ENCODE measurements around the gene CD55.
"Not testable (repeated sequence)": the region's sequence is repeated elsewhere in the genome, so short reads cannot be mapped to it uniquely, and the experiment has no call there.

CD55 gene

GRCh38 chr1:207317561-207317960 lies 3.9 kb upstream of the CD55 start:
- H3K9me3 ChIP-seq (ENCODE audit: low read depth, low read length): no peaks in the 10 kb centered on the region
- DNase-seq (ENCODE audit: low read depth, low spot score): no peak
- H3K9ac ChIP-seq (ENCODE audit: insufficient read length): no peak overlapping the region
- no peaks in the 10 kb centered on the region for H3K36me3 ChIP-seq (ENCODE audit: insufficient read depth, low read length)
- no peak overlapping the region for H3K27ac ChIP-seq
- H3K4me3 ChIP-seq: no peak overlapping the region
- no peak for TF ChIP-seq FOXP2 (optimal IDR thresholded peaks at IDR 0.05; ENCODE audit: control extremely low read depth, extremely low read length, insufficient read depth)

DNA sequence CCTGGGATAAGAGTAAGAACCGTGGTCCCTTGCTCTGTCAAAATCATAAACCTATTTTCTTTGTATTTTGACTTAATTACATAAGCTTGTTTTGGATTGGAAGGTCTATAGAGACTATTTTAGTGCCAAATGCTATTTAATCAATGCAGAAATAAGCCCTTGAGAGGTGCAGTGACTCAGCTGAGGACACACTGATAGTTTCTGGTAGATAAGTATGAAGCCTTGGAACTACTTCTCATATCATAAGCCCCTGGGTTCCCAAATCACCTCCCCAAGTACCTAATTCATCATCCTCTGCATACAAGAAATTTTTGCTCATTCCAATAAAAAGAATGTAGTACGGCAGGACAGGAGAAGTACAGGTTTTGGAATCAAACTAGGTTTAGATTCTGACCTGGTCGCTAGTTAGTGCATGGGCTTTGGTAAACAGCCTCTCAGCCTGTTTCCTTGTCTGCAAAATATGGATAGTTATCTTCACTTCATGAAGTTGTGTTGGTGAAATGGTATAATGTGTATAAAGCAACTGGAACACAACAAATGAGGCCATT lies 3.3 kb upstream of the CD55 start:
- DNase-seq (ENCODE audit: low read depth, low spot score): no peak
- Histone ChIP-seq H3K9ac (ENCODE audit: insufficient read length) (no peak overlapping the region), H3K27ac (no peak overlapping the region), H3K4me3 (no peak overlapping the region), H3K9me3 (ENCODE audit: low read depth, low read length) (no peaks in the 10 kb centered on the region), H3K36me3 (ENCODE audit: insufficient read depth, low read length) (no peaks in the 10 kb centered on the region)
- TF ChIP-seq EZH2 (IDR thresholded peaks at IDR 0.05): no peak
- TF ChIP-seq FOXP2 (optimal IDR thresholded peaks at IDR 0.05; ENCODE audit: control extremely low read depth, extremely low read length, insufficient read depth): no peak
- no peak for TF ChIP-seq POLR2AphosphoS5 (IDR thresholded peaks at IDR 0.05; ENCODE audit: borderline replicate concordance, low read depth, low read length)

GRCh38 chr1:207319199-207319598 lies 2.3 kb upstream of the CD55 start:
- Histone ChIP-seq H3K36me3 (ENCODE audit: insufficient read depth, low read length) (no peaks in the 10 kb centered on the region), H3K4me3 (no peak overlapping the region), H3K9ac (ENCODE audit: insufficient read length) (no peak overlapping the region), H3K27ac (no peak overlapping the region), H3K9me3 (ENCODE audit: low read depth, low read length) (no peaks in the 10 kb centered on the region)
- TF ChIP-seq FOXP2 (optimal IDR thresholded peaks at IDR 0.05; ENCODE audit: control extremely low read depth, extremely low read length, insufficient read depth) (no peak), POLR2AphosphoS5 (IDR thresholded peaks at IDR 0.05; ENCODE audit: borderline replicate concordance, low read depth, low read length) (no peak)
- no peak for DNase-seq (ENCODE audit: low read depth, low spot score)

DNA sequence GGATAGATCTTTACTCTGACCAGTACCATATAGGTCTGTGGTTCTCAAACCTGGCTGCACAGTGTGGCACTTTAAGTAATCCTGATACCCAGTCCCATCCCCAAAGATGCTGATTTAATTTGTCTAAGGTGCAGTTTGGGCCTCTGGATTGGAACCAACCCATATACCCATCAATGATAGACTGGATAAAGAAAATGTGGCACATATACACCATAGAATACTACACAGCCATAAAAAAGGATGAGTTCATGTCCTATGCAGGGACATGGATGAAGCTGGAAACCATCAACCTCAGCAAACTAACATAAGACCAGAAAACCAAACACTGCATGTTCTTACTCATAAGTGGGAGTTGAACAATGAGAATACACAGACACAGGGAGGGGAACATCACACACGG lies 1.4 kb upstream of the CD55 start:
- not testable (repeated sequence) for H3K27ac ChIP-seq; H3K9ac ChIP-seq (ENCODE audit: insufficient read length); H3K9me3 ChIP-seq (ENCODE audit: low read depth, low read length); H3K36me3 ChIP-seq (ENCODE audit: insufficient read depth, low read length); H3K4me3 ChIP-seq; DNase-seq (ENCODE audit: low read depth, low spot score)

DNA sequence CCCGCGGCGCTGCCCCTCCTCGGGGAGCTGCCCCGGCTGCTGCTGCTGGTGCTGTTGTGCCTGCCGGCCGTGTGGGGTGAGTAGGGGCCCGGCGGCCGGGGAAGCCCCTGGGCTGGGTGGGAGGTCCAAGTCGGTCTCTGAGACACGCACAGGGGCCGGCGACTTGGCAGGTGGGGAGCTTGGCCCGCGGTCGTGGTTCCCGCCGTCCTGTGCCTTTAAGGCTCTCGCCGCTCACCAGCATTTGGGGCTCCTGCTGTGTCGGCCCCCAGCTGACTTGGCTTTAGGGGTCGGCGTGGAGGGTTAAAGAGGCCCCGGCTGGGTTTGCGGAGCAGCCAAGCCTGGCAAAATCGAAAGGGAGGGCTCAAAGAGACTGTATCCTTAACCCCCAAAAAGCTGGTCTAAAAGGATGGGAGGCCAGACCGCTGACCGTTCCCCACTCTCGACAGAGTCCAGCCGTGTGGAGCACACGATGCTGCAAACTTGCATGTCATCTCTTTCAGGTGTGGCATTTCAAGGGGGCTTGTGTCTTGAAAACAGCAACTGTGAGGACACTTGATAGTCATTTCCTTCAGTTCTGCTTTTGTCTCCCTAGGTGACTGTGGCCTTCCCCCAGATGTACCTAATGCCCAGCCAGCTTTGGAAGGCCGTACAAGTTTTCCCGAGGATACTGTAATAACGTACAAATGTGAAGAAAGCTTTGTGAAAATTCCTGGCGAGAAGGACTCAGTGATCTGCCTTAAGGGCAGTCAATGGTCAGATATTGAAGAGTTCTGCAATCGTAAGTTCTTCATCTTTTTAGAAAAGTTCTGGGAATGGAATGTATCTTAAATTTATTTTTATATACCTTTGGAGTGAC lies 540 bp downstream of the CD55 start:
- TF ChIP-seq POLR2AphosphoS5 (IDR thresholded peaks at IDR 0.05; ENCODE audit: borderline replicate concordance, low read depth, low read length) (no peak), FOXP2 (optimal IDR thresholded peaks at IDR 0.05; ENCODE audit: control extremely low read depth, extremely low read length, insufficient read depth) (no peak), EZH2 (IDR thresholded peaks at IDR 0.05) (no peak)
- Histone ChIP-seq H3K9me3 (ENCODE audit: low read depth, low read length) (no peaks in the 10 kb centered on the region), H3K36me3 (ENCODE audit: insufficient read depth, low read length) (peaks cover 8% of the 10 kb centered on the region; the same call in 1 of the 2 replicates), H3K4me3 (peak overlapping the region; percentile 95), H3K9ac (ENCODE audit: insufficient read length) (peak overlapping the region; percentile 86), H3K27ac (no peak overlapping the region)
- no peak for DNase-seq (ENCODE audit: low read depth, low spot score)

- H3K4me3 ChIP-seq: no peak overlapping the region
- no peak overlapping the region for H3K9ac ChIP-seq (ENCODE audit: insufficient read length)
- DNase-seq (ENCODE audit: low read depth, low spot score): no peak
- H3K9me3 ChIP-seq (ENCODE audit: low read depth, low read length): no peaks in the 10 kb centered on the region
- H3K36me3 ChIP-seq (ENCODE audit: insufficient read depth, low read length): peaks cover 20% of the 10 kb centered on the region; the same call in 1 of the 2 replicates
- TF ChIP-seq FOXP2 (optimal IDR thresholded peaks at IDR 0.05; ENCODE audit: control extremely low read depth, extremely low read length, insufficient read depth) (no peak), POLR2AphosphoS5 (IDR thresholded peaks at IDR 0.05; ENCODE audit: borderline replicate concordance, low read depth, low read length) (no peak), EZH2 (IDR thresholded peaks at IDR 0.05) (no peak)
- no peak overlapping the region for H3K27ac ChIP-seq
These were observed 2.1 kb downstream of the CD55 start for GRCh38 chr1:207323425-207324225.

GRCh38 chr1:207328004-207328403 lies 6.5 kb downstream of the CD55 start:
- Histone ChIP-seq H3K36me3 (ENCODE audit: insufficient read depth, low read length) (peaks cover 22% of the 10 kb centered on the region), H3K4me3 (no peak overlapping the region), H3K9me3 (ENCODE audit: low read depth, low read length) (no peaks in the 10 kb centered on the region), H3K27ac (no peak overlapping the region), H3K9ac (ENCODE audit: insufficient read length) (no peak overlapping the region)
- no peak for TF ChIP-seq EZH2 (IDR thresholded peaks at IDR 0.05)
- TF ChIP-seq FOXP2 (optimal IDR thresholded peaks at IDR 0.05; ENCODE audit: control extremely low read depth, extremely low read length, insufficient read depth): no peak
- no peak for TF ChIP-seq POLR2AphosphoS5 (IDR thresholded peaks at IDR 0.05; ENCODE audit: borderline replicate concordance, low read depth, low read length)
- DNase-seq (ENCODE audit: low read depth, low spot score): no peak

DNA sequence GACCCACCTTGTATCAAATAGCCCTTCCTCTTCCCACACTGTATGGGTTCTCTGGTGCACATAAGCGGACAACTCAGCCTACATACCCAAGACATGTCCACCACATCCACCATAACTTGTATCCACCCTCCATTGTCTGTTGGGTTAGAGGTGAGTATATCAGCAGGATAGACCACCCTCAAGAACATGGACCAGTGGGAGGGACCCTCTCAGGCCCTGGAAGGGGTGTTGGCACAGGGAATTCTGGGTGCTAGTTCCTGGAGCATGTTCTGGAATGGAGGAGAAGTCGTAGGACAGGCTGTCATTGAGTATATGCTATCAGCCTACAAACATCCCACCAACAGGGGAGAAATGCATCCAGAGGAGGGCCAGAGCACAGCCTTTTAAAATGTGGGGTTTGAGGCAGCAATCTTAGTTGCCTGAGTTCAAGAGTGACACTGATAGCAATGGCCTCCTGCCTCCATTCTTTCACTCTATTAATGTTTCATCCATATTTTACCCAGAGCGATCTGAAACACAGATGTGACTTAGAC lies 7.5 kb downstream of the CD55 start:
- H3K9me3 ChIP-seq (ENCODE audit: low read depth, low read length): no peaks in the 10 kb centered on the region
- peaks cover 30% of the 10 kb centered on the region for H3K36me3 ChIP-seq (ENCODE audit: insufficient read depth, low read length)
- H3K9ac ChIP-seq (ENCODE audit: insufficient read length): no peak overlapping the region
- DNase-seq (ENCODE audit: low read depth, low spot score): no peak
- H3K4me3 ChIP-seq: no peak overlapping the region
- no peak overlapping the region for H3K27ac ChIP-seq
- TF ChIP-seq EZH2 (IDR thresholded peaks at IDR 0.05) (no peak), POLR2AphosphoS5 (IDR thresholded peaks at IDR 0.05; ENCODE audit: borderline replicate concordance, low read depth, low read length) (no peak), FOXP2 (optimal IDR thresholded peaks at IDR 0.05; ENCODE audit: control extremely low read depth, extremely low read length, insufficient read depth) (no peak)
